Measurements from ENCODE around the gene HES3.

Gene HES3

GRCh38 chr1:6271006-6271405, 27.0 kb downstream of the HES3 start:
- Histone ChIP-seq H3K9ac (ENCODE audit: low read depth, low read length) (no peak overlapping the region), H3K4me1 (ENCODE audit: insufficient read depth, low read length) (peaks cover 23% of the 10 kb centered on the region), H3K9me3 (ENCODE audit: control insufficient read depth, insufficient read depth, low read length) (no peaks in the 10 kb centered on the region), H3K36me3 (ENCODE audit: insufficient read depth, low read length) (0 out of 2 replicates have a peak, but pooled peaks cover 4% of the 10 kb centered on the region)

DNA sequence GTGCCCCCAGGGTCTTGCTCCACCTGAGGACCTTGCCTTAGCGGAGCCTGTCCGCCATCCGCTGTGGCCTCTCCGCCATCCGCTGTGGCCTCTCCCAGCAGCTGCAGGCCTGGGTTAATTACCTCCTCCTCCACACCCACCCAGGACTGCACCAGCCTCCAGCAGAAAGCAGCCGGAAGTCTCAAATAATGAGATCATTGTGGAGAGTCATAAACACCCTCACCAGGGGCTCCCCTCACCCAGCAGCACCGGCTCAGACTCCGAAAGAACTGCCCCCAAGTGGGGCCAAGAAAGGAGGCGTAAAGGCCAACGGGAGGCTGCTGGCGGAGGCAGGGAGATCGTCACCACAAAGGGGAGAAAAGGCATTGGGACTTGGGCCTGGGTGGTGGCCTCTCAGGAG, 27.6 kb downstream of the HES3 start:
- Histone ChIP-seq H3K36me3 (ENCODE audit: insufficient read depth, low read length) (0 out of 2 replicates have a peak, but pooled peaks cover 4% of the 10 kb centered on the region), H3K9ac (ENCODE audit: low read depth, low read length) (no peak overlapping the region), H3K9me3 (ENCODE audit: control insufficient read depth, insufficient read depth, low read length) (no peaks in the 10 kb centered on the region), H3K4me1 (ENCODE audit: insufficient read depth, low read length) (peaks cover 26% of the 10 kb centered on the region)

GRCh38 chr1:6272452-6272851, 28.5 kb downstream of the HES3 start:
- Histone ChIP-seq H3K9me3 (ENCODE audit: control insufficient read depth, insufficient read depth, low read length) (no peaks in the 10 kb centered on the region), H3K4me1 (ENCODE audit: insufficient read depth, low read length) (peaks cover 33% of the 10 kb centered on the region)

GRCh38 chr1:6272868-6273267, 28.9 kb downstream of the HES3 start:
- Histone ChIP-seq H3K4me1 (ENCODE audit: insufficient read depth, low read length) (peaks cover 33% of the 10 kb centered on the region), H3K9ac (ENCODE audit: low read depth, low read length) (no peak overlapping the region), H3K36me3 (ENCODE audit: insufficient read depth, low read length) (0 out of 2 replicates have a peak, but pooled peaks cover 4% of the 10 kb centered on the region)

More at GRCh38 chr1:6272452-6272851, 28.5 kb downstream of the HES3 start:
- H3K9ac ChIP-seq (ENCODE audit: low read depth, low read length), result no peak overlapping the region
- 0 out of 2 replicates have a peak, but pooled peaks cover 4% of the 10 kb centered on the region for H3K36me3 ChIP-seq (ENCODE audit: insufficient read depth, low read length)

DNA sequence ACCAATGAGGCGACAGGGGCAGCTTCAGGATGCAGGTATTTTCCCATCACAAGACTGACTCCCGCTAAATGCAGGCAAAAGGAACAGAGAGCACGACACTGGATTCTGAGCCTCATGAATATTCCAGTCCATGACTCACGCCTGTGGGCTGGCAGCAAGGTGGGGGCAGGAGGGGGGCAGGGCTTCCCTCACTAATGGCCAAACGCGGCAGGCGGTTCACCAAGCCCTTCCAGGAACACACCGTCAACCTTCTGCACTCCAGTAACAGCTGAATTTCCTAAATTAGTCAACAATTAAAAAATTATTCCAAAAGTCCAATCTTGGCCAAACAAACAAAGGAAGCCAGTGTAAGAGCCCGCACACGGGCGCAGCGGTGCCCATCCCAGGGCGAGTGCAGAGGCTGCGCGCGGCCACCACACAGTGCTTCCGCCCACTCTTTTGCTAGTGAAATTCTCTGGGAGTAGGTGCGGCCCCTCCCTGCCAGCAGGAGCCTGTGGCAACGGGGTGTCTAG, 29.5 kb downstream of the HES3 start:
- Histone ChIP-seq H3K9ac (ENCODE audit: low read depth, low read length) (no peak overlapping the region), H3K9me3 (ENCODE audit: control insufficient read depth, insufficient read depth, low read length) (no peaks in the 10 kb centered on the region), H3K4me1 (ENCODE audit: insufficient read depth, low read length) (peaks cover 33% of the 10 kb centered on the region), H3K36me3 (ENCODE audit: insufficient read depth, low read length) (0 out of 2 replicates have a peak, but pooled peaks cover 4% of the 10 kb centered on the region)

More at GRCh38 chr1:6272868-6273267, 28.9 kb downstream of the HES3 start:
- H3K9me3 ChIP-seq (ENCODE audit: control insufficient read depth, insufficient read depth, low read length), result no peaks in the 10 kb centered on the region

DNA sequence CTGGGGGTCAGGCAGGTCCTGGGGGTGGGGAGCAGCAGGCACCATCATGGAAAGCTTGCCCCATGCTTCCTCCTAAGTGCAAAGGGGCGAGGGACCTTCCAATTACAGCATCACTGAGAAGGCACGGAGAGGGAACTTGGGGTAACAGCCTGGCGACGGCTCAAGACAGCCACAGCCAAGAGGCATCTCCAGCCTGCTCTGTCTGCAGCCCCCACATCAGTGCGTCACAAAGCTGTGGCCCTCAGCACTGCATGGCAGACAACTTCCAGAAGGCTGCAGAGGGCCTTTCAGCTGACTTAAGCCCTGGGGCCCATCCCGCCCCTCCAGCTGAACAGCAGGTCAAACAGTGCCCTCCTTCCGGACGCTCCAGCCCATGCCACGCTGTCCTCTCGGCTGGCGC, 30.1 kb downstream of the HES3 start:
- 0 out of 2 replicates have a peak, but pooled peaks cover 4% of the 10 kb centered on the region for H3K36me3 ChIP-seq (ENCODE audit: insufficient read depth, low read length)
- H3K9ac ChIP-seq (ENCODE audit: low read depth, low read length), result no peak overlapping the region
- H3K4me1 ChIP-seq (ENCODE audit: insufficient read depth, low read length), result peaks cover 33% of the 10 kb centered on the region

GRCh38 chr1:6274622-6275139, 30.7 kb downstream of the HES3 start:
- Histone ChIP-seq H3K9ac (ENCODE audit: low read depth, low read length) (no peak overlapping the region), H3K4me1 (ENCODE audit: insufficient read depth, low read length) (peaks cover 33% of the 10 kb centered on the region), H3K36me3 (ENCODE audit: insufficient read depth, low read length) (0 out of 2 replicates have a peak, but pooled peaks cover 4% of the 10 kb centered on the region), H3K9me3 (ENCODE audit: control insufficient read depth, insufficient read depth, low read length) (no peaks in the 10 kb centered on the region)

More for the DNA sequence above, 30.1 kb downstream of the HES3 start:
- H3K9me3 ChIP-seq (ENCODE audit: control insufficient read depth, insufficient read depth, low read length), result no peaks in the 10 kb centered on the region

DNA sequence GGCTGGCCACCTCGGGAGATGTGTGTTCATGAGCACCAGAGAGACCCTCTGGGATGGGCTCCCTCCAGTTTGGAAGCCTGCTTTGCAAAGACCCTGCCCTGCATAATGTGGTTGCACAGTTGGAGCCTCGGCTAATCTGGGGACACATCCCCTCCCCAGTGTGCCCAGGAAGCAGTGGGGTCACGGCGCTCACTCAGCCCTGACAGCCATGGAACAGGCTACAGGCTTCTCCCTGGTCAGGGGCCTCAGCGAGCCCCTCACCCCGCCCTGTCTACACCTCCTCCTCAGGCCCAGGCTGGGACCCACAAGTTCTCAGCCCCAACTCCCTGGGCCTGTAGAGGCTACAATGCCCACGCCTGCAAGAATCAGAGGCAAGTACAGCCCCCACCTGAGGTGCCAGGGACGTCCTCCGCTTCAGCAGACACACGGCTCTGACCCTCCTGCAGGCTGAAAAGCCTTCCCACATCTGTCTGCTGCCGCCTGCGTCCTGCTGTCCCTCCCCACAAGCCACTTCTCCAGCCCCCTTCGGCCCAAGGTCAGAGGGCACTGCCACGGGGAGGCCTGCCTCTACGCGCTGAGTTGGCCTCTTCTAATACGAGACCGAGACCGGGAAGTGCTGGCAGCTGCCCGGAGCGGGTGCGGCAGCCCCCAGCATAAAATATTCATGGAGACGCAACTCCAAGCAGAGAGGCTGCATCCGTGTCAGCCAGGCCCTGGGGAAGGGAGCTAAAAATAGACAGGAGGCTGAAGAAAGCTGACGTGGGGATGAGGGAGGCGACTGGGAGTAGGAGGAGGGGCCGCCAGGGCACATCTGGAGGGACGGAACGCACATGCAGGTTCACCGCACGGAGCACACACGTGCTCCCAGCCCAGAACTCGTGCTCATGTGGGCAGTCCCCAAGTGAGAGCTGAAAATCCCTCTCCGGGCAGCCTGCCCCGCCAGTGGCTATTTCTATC, 32.1 kb downstream of the HES3 start:
- no peak overlapping the region for H3K9ac ChIP-seq (ENCODE audit: low read depth, low read length)
- 0 out of 2 replicates have a peak, but pooled peaks cover 2% of the 10 kb centered on the region for H3K36me3 ChIP-seq (ENCODE audit: insufficient read depth, low read length)
- peaks cover 33% of the 10 kb centered on the region for H3K4me1 ChIP-seq (ENCODE audit: insufficient read depth, low read length)
- no peaks in the 10 kb centered on the region for H3K9me3 ChIP-seq (ENCODE audit: control insufficient read depth, insufficient read depth, low read length)

GRCh38 chr1:6276811-6277555, 33.0 kb downstream of the HES3 start:
- no peaks in the 10 kb centered on the region for H3K36me3 ChIP-seq (ENCODE audit: insufficient read depth, low read length)
- H3K9ac ChIP-seq (ENCODE audit: low read depth, low read length), result no peak overlapping the region
- H3K9me3 ChIP-seq (ENCODE audit: control insufficient read depth, insufficient read depth, low read length), result no peaks in the 10 kb centered on the region
- H3K4me1 ChIP-seq (ENCODE audit: insufficient read depth, low read length), result peaks cover 33% of the 10 kb centered on the region

GRCh38 chr1:6278263-6278662, 34.3 kb downstream of the HES3 start:
- H3K9ac ChIP-seq (ENCODE audit: low read depth, low read length), result no peak overlapping the region
- no peaks in the 10 kb centered on the region for H3K36me3 ChIP-seq (ENCODE audit: insufficient read depth, low read length)
- no peaks in the 10 kb centered on the region for H3K9me3 ChIP-seq (ENCODE audit: control insufficient read depth, insufficient read depth, low read length)
- H3K4me1 ChIP-seq (ENCODE audit: insufficient read depth, low read length), result peaks cover 23% of the 10 kb centered on the region; the same call in 1 of the 2 replicates

DNA sequence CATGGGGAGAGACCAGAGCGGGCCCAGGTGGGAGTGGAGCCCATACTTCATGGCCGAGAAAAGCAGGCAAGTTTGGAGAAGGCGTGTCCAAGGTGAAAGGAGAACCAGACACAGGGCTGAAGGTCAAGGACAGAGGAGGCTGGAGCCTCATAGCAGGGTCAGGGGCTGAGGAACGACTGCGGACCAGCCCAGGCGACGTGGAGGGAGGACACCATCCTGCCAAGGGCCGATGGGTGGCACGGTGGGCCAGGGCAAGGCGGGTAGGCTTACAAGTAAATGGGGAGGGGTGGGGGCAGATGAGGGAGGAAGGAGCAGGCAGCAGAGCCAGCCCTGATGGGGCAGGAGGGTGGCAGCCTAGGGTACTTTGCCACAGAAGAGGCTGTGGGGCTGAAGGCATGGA, 35.1 kb downstream of the HES3 start:
- no peak overlapping the region for H3K9ac ChIP-seq (ENCODE audit: low read depth, low read length)
- no peaks in the 10 kb centered on the region for H3K9me3 ChIP-seq (ENCODE audit: control insufficient read depth, insufficient read depth, low read length)
- H3K36me3 ChIP-seq (ENCODE audit: insufficient read depth, low read length), result no peaks in the 10 kb centered on the region; the same call in 1 of the 2 replicates
- peaks cover 17% of the 10 kb centered on the region; the same call in 1 of the 2 replicates for H3K4me1 ChIP-seq (ENCODE audit: insufficient read depth, low read length)

DNA sequence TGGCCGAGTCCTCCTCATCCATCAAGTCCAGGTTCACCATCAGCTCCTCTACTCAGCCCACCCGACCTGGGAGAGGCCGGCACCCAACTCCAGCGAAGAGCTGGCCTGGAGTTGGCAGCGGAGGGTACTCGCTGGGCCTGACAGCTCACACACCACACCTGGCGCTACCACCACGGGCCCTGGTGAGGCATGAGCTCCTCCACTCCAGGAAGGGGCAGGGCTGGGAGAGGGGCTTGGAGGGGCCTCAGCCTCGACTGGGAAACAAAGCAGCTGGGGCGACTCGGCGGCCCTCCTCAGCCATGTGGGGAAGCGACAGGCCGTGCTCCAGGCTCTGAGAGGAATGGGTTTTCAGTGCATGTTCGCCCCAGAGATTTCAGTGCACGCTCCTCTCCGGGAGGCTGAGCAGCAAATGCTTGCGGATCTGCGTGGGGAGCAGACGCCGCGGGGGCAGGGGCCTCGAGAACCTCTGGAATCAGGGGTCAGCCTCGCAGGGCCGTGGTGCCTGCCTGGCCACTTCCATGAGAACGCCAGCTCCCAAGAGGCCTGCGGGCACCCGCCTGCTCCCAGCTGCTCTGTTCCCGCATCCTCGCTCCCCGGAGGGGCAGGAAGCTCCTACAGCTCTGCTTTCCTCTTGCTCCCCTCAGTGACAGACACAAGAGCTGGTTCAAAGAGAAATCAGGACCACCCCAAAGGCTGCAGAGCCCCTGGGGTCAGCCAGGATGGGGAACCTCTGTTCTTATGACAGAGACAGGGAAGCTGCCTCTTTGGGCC, 35.8 kb downstream of the HES3 start:
- H3K9ac ChIP-seq (ENCODE audit: low read depth, low read length), result no peak overlapping the region
- no peaks in the 10 kb centered on the region for H3K9me3 ChIP-seq (ENCODE audit: control insufficient read depth, insufficient read depth, low read length)
- no peaks in the 10 kb centered on the region; the same call in 1 of the 2 replicates for H3K36me3 ChIP-seq (ENCODE audit: insufficient read depth, low read length)
- peaks cover 15% of the 10 kb centered on the region; the same call in 1 of the 2 replicates for H3K4me1 ChIP-seq (ENCODE audit: insufficient read depth, low read length)

DNA sequence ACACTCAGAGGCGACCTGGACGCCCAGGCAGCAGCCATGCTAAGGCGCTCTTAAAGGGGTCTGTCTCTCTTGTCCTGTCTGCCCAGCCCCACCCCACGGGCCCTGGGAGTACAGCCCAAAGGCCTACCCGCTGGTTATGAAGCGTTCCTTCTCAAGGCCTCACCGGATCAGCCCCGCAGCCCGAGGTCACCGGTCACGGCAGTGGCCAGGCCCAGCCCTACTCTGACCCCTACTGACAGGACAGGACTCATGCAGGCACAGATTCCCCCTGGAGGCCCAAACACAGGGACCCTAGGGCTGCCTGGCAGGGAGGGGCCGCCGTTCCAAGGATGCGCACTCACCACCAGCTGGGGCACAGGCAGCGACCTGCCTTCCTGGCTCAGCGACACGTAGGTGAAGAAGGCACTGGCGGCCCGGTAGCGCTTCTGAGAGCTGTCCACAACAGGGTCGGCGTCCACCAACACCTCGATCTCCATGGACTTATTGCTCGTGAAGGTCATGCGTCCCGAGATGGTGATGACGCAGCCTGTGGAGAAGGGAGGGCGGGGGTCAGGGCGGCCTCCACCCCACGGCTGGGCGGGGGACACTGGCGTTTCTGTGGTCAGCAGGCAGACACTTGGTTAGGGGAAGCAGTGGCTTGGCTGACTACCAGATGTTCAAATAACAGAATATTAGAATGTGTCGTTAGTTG, 36.9 kb downstream of the HES3 start:
- Histone ChIP-seq H3K9me3 (ENCODE audit: control insufficient read depth, insufficient read depth, low read length) (no peaks in the 10 kb centered on the region), H3K4me1 (ENCODE audit: insufficient read depth, low read length) (peaks cover 11% of the 10 kb centered on the region; the same call in 1 of the 2 replicates), H3K36me3 (ENCODE audit: insufficient read depth, low read length) (no peaks in the 10 kb centered on the region; the same call in 1 of the 2 replicates), H3K9ac (ENCODE audit: low read depth, low read length) (no peak overlapping the region)

All from ES-I3 (cell line).